ENCODE data around the gene WDR75. TPM values are rescaled to one million over a fixed set of nuclear protein-coding genes. Genes with fewer than 3 reads are reported as not detected.

Gene WDR75
- polyA plus RNA-seq, 3 donors = 3.9 to 20.7 (median 5.8) TPM

DNA sequence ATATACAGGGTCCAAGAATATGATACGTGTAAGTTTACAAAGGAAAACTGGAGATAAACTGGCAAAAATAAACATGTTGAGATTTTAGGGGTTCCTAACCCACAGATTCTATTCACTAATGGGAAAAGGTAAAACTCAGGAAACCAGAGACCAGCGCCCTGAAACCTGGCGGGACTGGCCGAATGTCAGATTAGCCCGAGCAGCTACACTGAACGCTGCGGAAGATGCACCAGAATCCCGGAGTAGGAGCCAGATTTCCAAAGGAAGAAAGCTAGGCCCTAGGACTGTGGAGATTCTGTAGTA lies 679 bp upstream of the WDR75 start:
- intact Hi-C loops (cut with micrococcal nuclease) = loop anchor here in 1 of 2 donors (5.0 to 10.0 kb wide), 2 partner anchors 222 to 344 kb away; partner anchors contain the start of genes ASNSD1, ORMDL1 and PMS1
- H3K9me3 ChIP-seq (replicated peaks in 1 of 2; ENCODE audit: control insufficient read depth in 1 of 2, insufficient read depth in 1 of 2, low read length in 2 of 2) = no peaks in the 10 kb centered on the region
- Mint-ChIP-seq H3K36me3 (no peaks in the 10 kb centered on the region), H3K27me3 (ENCODE audit: low read depth in 3 of 3) (peaks cover 0 to 3% (median 0%) of the 10 kb centered on the region in 3 donors), H3K4me1 (peaks cover 15% of the 10 kb centered on the region), H3K27ac (peak overlapping the region; percentile 97 to 100 (median 99)), H3K9me3 (peaks cover 0 to 2% (median 0%) of the 10 kb centered on the region in 7 donors), H3K4me3 (peak overlapping the region; percentile 98 to 99)
- H3K27ac ChIP-seq (ENCODE audit: low read depth in 1 of 2, low read length in 2 of 2) = peak overlapping the region; percentile 97
- WGBS (ENCODE audit: insufficient coverage) = 0% methylated on average over 7 of the region's 8 CpGs
- TF ChIP-seq, protein P1, sequence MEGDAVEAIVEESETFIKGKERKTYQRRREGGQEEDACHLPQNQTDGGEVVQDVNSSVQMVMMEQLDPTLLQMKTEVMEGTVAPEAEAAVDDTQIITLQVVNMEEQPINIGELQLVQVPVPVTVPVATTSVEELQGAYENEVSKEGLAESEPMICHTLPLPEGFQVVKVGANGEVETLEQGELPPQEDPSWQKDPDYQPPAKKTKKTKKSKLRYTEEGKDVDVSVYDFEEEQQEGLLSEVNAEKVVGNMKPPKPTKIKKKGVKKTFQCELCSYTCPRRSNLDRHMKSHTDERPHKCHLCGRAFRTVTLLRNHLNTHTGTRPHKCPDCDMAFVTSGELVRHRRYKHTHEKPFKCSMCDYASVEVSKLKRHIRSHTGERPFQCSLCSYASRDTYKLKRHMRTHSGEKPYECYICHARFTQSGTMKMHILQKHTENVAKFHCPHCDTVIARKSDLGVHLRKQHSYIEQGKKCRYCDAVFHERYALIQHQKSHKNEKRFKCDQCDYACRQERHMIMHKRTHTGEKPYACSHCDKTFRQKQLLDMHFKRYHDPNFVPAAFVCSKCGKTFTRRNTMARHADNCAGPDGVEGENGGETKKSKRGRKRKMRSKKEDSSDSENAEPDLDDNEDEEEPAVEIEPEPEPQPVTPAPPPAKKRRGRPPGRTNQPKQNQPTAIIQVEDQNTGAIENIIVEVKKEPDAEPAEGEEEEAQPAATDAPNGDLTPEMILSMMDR (IDR thresholded peaks at IDR 0.05) = no peak
- peak overlapping the region; percentile 72 for H3K4me2 ChIP-seq (replicated peaks; ENCODE audit: extremely low read depth, low read length, poor library complexity, severe bottlenecking)
- DNase-seq = no peak
- H3K9ac ChIP-seq (ENCODE audit: insufficient read depth, low read length, poor library complexity, severe bottlenecking) = peak overlapping the region; percentile 88
- no peaks in the 10 kb centered on the region for H4K20me1 ChIP-seq (ENCODE audit: insufficient read depth, low read length)
- no peaks in the 10 kb centered on the region for H3K27me3 ChIP-seq (ENCODE audit: control insufficient read depth in 2 of 2, insufficient read depth in 2 of 2, low read length in 2 of 2)
- peak overlapping the region; percentile 97 for H2AFZ ChIP-seq (ENCODE audit: insufficient read depth, low read depth, low read length, poor library complexity, severe bottlenecking)
- H3K4me1 ChIP-seq (ENCODE audit: control insufficient read depth in 1 of 2, insufficient read depth in 2 of 2, low read length in 2 of 2) = peaks cover 12 to 34% of the 10 kb centered on the region in 2 donors
- peaks cover 42% of the 10 kb centered on the region for H3K79me2 ChIP-seq (ENCODE audit: insufficient read depth, low read length)
- peak overlapping the region; percentile 71 to 87 (median 80) for H3K4me3 ChIP-seq (replicated peaks in 1 of 3; ENCODE audit: low read depth in 2 of 3, low read length in 3 of 3)
- H3K36me3 ChIP-seq (replicated peaks in 1 of 2; ENCODE audit: control insufficient read depth in 1 of 2, insufficient read depth in 2 of 2, low read length in 2 of 2) = peaks cover 0 to 8% of the 10 kb centered on the region in 2 donors

DNA sequence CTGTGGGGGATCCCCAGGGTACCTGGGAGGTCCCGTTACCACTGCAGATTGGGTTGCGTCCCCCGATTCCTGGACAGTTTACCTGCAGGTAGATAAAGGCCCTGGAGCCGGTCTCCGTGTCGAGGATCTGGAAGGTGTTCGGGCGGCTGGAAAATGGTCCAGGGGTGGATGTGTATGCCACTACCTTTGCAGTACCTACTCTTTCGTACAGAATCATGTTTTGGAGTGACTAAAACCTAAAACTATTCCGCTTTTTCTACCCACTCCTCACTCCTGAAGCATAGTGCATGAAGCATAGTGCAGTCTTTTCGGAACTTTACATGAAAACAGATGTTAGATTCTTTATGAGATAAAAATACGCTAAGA lies 418 bp downstream of the WDR75 start:
- Mint-ChIP-seq H3K9me3 (no peaks in the 10 kb centered on the region), H3K4me3 (peak overlapping the region; percentile 98 to 99), H3K27ac (peak overlapping the region; percentile 97 to 100 (median 99)), H3K27me3 (ENCODE audit: low read depth in 3 of 3) (peaks cover 0 to 3% (median 0%) of the 10 kb centered on the region in 3 donors), H3K4me1 (peaks cover 15% of the 10 kb centered on the region), H3K36me3 (peaks cover 3 to 7% of the 10 kb centered on the region in 2 donors)
- H3K79me2 ChIP-seq (ENCODE audit: insufficient read depth, low read length) = peaks cover 53% of the 10 kb centered on the region
- H2AFZ ChIP-seq (ENCODE audit: insufficient read depth, low read depth, low read length, poor library complexity, severe bottlenecking) = peak overlapping the region; percentile 97
- peaks cover 5% of the 10 kb centered on the region for H4K20me1 ChIP-seq (ENCODE audit: insufficient read depth, low read length)
- peaks cover 12 to 34% of the 10 kb centered on the region in 2 donors for H3K4me1 ChIP-seq (ENCODE audit: control insufficient read depth in 1 of 2, insufficient read depth in 2 of 2, low read length in 2 of 2)
- intact Hi-C loops (cut with micrococcal nuclease) = loop anchor here in 1 of 2 donors (5.0 to 10.0 kb wide), 2 partner anchors 221 to 343 kb away; partner anchors contain the start of genes ASNSD1, ORMDL1 and PMS1
- H3K27ac ChIP-seq (ENCODE audit: low read depth in 1 of 2, low read length in 2 of 2) = peak overlapping the region; percentile 97
- peak overlapping the region; percentile 71 to 87 (median 80) for H3K4me3 ChIP-seq (replicated peaks in 1 of 3; ENCODE audit: low read depth in 2 of 3, low read length in 3 of 3)
- peak overlapping the region; percentile 72 for H3K4me2 ChIP-seq (replicated peaks; ENCODE audit: extremely low read depth, low read length, poor library complexity, severe bottlenecking)
- DNase-seq = no peak
- peak overlapping the region; percentile 88 for H3K9ac ChIP-seq (ENCODE audit: insufficient read depth, low read length, poor library complexity, severe bottlenecking)
- 0% methylated on average over 7 of the region's 12 CpGs for WGBS (ENCODE audit: insufficient coverage)
- TF ChIP-seq, protein P1 (IDR thresholded peaks at IDR 0.05) = no peak
- peaks cover 0 to 17% of the 10 kb centered on the region in 2 donors for H3K36me3 ChIP-seq (replicated peaks in 1 of 2; ENCODE audit: control insufficient read depth in 1 of 2, insufficient read depth in 2 of 2, low read length in 2 of 2)
- H3K9me3 ChIP-seq (replicated peaks in 1 of 2; ENCODE audit: control insufficient read depth in 1 of 2, insufficient read depth in 1 of 2, low read length in 2 of 2) = no peaks in the 10 kb centered on the region
- H3K27me3 ChIP-seq (ENCODE audit: control insufficient read depth in 2 of 2, insufficient read depth in 2 of 2, low read length in 2 of 2) = no peaks in the 10 kb centered on the region

All from CD14-positive monocyte (primary cell).